Midbrain (tissue), 1 donor: Measurements from ENCODE around the gene PFDN1.
"Not testable (repeated sequence)": the region's sequence is repeated elsewhere in the genome, so short reads cannot be mapped to it uniquely, and the experiment has no call there.

Source experiments
- DNase-seq: peaks from one replicate; lab custom pipeline; 2025; lab: John Stamatoyannopoulos, UW

The PFDN1 gene

GRCh38 chr5:140302786-140303639 lies at the start of gene PFDN1:
Gene PFDN1, minus strand, starts transcription at chr5:140303101. Its CDS starts 28 bp downstream, at chr5:140303073.
- peak; percentile 94 for DNase-seq

- peak; percentile 81 for DNase-seq
Observed at GRCh38 chr5:140351609-140352334, 48.9 kb upstream of the PFDN1 start.

GRCh38 chr5:140349244-140349643 lies 46.3 kb upstream of the PFDN1 start:
- DNase-seq, result no peak

- no peak for DNase-seq
Observed at GRCh38 chr5:140348104-140348503, 45.2 kb upstream of the PFDN1 start.

- no peak for DNase-seq
Observed at GRCh38 chr5:140347360-140347759, 44.5 kb upstream of the PFDN1 start.

- DNase-seq, result peak; percentile 84
Observed at GRCh38 chr5:140346348-140347221, 43.7 kb upstream of the PFDN1 start, which contains the start of gene HBEGF. Gene HBEGF, minus strand, starts transcription at chr5:140346603. Its CDS starts 275 bp downstream, at chr5:140346328.

GRCh38 chr5:140345919-140346347 lies 43.0 kb upstream of the PFDN1 start:
- peak; percentile 65 for DNase-seq

GRCh38 chr5:140344683-140345423 lies 42.0 kb upstream of the PFDN1 start:
- no peak for DNase-seq

- DNase-seq, result not testable (repeated sequence)
Observed at GRCh38 chr5:140343849-140344248, 40.9 kb upstream of the PFDN1 start.

GRCh38 chr5:140342896-140343295 lies 40.0 kb upstream of the PFDN1 start:
- DNase-seq, result no peak

- DNase-seq, result no peak
Observed at GRCh38 chr5:140342287-140342686, 39.4 kb upstream of the PFDN1 start.

- DNase-seq, result peak; percentile 84
Observed at GRCh38 chr5:140341591-140341990, 38.7 kb upstream of the PFDN1 start.

- DNase-seq, result no peak
Observed at GRCh38 chr5:140340605-140341121, 37.8 kb upstream of the PFDN1 start.

GRCh38 chr5:140339636-140340035 lies 36.7 kb upstream of the PFDN1 start:
- DNase-seq, result no peak

- DNase-seq, result no peak
Observed at GRCh38 chr5:140338908-140339307, 36.0 kb upstream of the PFDN1 start.

- DNase-seq, result no peak
Observed at GRCh38 chr5:140338336-140338735, 35.4 kb upstream of the PFDN1 start.

GRCh38 chr5:140337880-140338279 lies 35.0 kb upstream of the PFDN1 start:
- DNase-seq, result no peak

- DNase-seq, result no peak
Observed at GRCh38 chr5:140336388-140336787, 33.5 kb upstream of the PFDN1 start.

- DNase-seq, result no peak
Observed at GRCh38 chr5:140331638-140332037, 28.7 kb upstream of the PFDN1 start.

- DNase-seq, result no peak
Observed at GRCh38 chr5:140329739-140330481, 27.0 kb upstream of the PFDN1 start.
